T-helper 1 cell (primary cell): ENCODE data around the gene NTNG2.
A peak's percentile ranks its signal among the peaks of the same experiment; 100 is the strongest.

ENCODE experiments used
- DNase-seq, 5 donors: peaks; one replicate each; pipeline ENCODE4 v3.0.0-alpha.2; 2012 to 2020

Gene NTNG2

GRCh38 chr9:132147331-132147730 is 14.5 kb upstream of the NTNG2 start:
- DNase-seq = peak in 1 of 5 donors; percentile 75

DNA sequence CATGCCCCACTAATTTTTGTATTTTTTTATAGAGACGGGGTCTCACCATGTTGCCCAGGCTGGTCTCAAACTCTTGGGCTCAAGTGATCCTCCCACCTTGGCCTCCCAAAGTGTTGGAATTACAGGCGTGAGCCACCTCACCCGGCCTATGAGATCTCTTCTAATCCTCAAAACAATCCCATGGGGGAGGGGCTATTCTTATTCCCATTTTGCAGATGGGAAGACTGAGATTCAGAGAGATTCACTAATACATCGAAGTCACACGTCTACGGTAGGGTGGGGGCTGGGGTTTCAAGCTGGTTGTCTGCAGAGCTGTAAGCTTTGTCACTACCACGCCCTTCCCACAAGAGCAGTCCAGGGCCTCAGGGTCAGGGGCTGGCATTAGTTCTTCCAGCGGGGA is 14.0 kb upstream of the NTNG2 start:
- DNase-seq = no peak

- DNase-seq = no peak
Observed at GRCh38 chr9:132150256-132150655, 11.6 kb upstream of the NTNG2 start.

- no peak for DNase-seq
Observed at GRCh38 chr9:132151118-132151517, 10.7 kb upstream of the NTNG2 start.

GRCh38 chr9:132152231-132152630 is 9.6 kb upstream of the NTNG2 start:
- DNase-seq = no peak

GRCh38 chr9:132154863-132155567 is 6.8 kb upstream of the NTNG2 start:
- DNase-seq = no peak

DNA sequence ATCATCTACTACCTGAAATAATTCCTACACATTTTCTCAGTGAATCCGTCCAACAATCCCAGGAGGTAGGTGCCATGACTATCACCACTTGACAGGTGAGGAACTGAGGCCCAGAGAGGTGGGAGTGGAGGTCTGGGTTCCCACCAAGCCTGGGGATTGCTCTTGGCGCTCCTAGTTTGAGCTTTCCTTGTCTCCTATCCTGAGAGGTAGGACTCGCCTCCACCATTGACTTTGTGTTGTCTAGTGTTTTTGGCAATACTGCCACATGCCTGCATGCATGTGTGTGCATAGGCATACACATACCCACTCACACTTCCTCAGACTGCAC is 6.3 kb upstream of the NTNG2 start:
- DNase-seq = no peak

GRCh38 chr9:132156262-132156661 is 5.6 kb upstream of the NTNG2 start:
- DNase-seq = no peak

DNA sequence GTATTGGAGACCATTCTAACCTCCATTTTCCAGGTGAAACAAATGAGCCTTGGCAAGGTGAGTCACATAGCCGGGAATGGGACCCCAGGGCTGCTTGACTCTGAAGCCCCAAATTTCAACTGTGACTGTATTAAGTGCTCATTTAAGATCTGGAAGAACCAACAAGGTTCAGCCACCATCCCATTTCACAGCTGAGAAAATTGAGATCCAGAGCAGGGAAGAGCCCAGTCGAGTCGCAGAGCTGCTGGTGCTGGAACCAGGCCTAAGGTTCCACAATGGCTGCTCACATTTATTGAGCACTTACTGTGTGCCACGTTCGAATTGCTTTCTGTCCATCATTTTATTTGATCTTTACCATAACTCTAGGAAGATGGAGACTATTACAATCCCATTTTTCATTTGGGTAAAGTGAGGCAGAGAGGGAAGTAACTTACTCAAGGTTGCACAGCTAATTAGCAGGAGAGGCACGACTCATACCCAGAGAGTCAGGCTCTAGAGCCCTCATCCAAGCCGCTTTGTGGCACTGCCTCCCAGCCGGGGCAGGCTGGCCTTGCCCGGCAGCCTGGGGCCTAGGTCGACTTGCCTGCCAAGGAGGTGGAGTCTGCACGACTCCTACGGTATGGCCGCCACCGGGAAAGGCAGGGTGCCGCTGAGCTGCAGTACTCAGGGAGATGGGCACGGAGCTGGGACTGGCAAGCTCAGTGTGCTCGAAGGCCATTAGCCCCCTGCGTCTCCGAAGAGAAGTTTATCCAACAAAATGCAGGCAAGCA is 4.3 kb upstream of the NTNG2 start:
- DNase-seq = no peak

DNA sequence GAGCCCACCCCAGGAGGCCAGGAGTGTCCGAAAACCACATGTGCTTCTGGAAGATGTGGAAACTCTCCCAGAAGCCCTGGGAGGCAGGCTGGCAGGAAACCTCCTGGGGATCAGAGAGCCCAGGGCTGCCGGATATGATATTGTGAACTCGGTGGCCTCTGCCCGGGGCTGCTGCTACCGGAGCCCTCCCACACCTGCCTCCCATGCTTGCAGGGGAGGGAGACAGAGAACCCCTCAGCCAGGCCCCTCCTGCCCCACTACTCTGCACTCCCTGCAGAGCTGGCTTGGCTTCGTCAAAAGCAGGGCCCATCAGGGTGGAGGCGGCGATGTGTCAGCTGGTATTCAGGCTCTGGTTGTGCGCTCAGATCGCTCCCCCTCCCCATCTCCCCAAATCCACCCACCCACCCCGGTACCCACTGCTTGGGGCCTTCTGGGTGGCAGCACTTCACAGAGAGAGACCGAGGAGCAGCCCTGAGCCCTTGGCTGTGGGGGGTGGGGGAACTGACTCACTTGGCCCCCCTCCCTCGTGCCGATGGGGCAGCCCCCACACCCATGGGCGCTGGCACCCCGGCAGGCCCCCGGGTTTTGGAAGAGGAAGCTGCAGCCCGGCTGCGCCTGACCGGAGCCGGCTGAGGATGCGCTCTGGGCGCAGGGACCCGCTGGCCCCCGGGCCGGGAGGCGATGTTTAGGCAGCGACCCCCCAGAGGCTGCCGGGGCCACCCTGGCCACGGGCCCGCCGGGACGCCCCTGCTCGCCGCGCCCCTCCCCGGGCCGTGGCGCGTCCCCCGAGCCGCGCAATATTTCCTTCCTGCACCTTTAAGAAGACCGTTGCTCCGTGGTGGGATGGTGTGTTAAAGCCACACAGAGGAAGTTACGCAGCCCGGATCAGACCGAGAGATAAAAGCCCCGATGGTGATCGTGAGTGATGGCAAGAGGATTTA is 786 bp upstream of the NTNG2 start:
- peak in 4 of 5 donors; percentile 23 to 83 (median 32) for DNase-seq

DNA sequence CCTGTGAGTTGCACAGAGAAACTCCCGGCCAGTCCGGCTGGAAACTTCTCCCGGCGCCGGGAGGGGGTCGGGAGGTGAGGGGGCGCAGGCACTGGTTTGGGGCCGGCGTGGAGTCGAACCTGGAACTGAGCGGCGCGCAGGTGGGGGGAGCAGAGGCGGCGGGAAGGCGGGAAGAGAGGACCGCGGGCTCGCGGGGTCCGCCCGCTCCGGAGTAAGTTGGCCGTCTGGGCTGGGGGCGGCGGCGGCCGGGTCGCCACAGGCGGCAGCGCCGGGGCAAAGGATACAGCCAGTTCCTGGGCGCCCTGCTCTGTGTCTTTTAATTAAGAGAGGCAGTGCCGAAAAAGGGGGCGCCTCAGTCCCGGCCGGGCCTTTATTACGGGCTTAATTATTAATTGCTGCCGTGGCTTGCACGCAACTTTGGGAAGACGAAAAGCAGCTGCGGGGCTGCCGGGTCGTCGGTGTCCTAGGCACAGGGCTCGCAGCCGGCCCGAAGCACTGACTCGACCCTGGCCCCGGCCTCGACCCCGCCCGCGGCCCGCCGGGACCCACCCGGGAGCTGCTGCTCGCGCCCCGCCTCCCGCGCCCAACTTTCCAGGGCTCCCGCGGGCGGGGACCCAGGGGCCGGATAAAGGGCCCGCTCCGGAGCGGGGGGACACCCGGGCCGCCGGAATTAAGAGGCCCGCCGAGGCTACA is 1.1 kb downstream of the NTNG2 start:
- DNase-seq = no peak

- no peak for DNase-seq
Observed at GRCh38 chr9:132163457-132163875, 1.6 kb downstream of the NTNG2 start.

GRCh38 chr9:132163876-132164603 is 2.2 kb downstream of the NTNG2 start:
- DNase-seq = no peak

GRCh38 chr9:132164604-132165362 is 2.9 kb downstream of the NTNG2 start:
- no peak for DNase-seq

- peak in 1 of 5 donors; percentile 18 for DNase-seq
Observed at GRCh38 chr9:132166599-132166998, 4.7 kb downstream of the NTNG2 start.

DNA sequence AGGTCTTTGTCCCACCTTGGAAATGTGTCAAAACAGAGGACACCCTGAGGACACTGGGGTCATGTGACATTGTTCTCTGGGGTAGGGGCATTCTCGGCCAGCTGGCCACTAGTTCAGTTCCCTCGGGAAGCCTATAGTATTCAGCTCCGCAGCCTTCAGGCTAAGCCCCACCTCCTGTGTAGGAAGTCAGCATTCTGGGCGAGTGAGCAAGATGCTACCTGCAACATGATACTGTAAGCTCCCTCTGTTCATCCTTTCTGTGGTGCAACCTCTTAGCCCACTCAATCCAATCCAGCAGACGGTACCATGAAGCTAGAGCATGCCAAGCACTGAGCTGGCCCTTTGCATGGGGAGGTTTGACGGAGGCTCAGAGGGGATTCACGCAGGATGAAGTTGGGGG is 5.3 kb downstream of the NTNG2 start:
- no peak for DNase-seq

DNA sequence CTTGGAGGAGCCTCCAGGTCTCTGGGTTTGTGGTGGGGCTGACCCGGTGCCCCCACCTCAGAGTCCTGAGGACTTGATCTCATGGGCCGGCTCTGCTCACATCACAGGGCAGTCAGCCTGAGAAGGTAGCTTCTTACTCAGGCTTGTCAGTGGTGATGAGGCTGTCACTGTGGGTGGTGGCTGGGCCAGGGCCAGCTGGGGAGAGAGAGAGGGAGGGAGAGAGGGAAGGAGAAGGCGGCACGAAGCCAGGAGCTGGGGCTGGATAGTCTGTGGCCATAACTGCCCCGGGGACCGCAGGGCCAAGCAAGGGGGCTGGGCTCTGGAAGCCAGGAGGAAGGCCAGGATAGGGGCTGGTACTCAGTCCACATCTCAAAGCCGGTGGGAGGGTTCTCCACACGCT is 6.5 kb downstream of the NTNG2 start:
- no peak for DNase-seq

DNA sequence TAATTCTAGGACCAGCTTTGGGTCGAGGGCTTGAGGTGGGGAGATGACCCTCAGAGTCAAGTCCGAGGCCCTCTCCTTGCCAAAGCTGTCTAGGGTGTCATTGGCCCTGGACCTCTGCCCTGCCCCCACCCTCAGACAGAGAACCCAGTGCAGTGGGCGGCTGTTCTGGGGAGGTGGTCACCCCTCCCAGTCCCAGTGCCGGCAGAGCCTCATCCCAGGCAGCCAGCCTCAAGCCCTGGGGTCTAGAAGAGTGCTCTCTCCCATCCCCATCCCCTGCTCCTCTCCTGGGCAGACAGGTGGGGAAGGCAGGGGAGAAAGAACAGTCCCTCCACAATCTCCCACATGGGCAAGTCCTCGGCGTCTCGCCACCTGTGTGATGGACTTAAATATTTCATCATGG is 7.0 kb downstream of the NTNG2 start:
- DNase-seq = no peak

DNA sequence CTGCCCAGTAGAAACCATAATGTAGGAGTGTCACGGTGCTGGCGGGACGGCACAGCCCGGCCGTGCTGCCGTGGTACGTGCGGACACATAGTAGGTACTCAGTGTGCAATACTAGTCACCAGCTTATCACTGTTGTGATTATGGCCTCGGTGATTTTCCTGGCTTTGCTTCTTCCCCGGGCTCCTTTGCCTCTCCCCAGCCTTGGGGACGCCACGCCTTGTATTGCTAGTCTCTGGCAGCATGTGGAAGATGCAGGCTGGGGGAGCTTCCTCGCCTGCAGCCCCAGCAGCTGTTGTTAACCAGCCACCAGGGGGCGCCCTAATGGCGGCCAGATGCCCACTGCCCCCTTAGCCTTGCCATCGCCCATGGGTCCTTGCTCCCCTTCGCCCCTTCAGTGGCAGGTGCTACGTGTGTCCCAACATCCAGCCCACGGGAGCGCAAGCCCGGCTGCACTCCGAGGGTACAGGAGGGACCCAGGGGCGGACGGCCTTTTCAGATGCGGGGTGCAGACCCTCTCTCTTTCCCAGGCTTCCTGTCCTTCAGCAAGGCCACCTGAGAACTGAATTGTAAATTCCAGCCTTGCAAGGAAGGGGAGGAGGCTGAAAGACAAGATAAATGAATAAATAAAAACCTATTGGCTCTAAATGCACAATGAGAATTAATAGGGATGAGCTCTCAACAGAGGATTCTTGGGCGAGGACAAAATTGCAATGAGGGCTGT is 8.0 kb downstream of the NTNG2 start:
- DNase-seq = peak; percentile 24 to 53 (median 44)

DNA sequence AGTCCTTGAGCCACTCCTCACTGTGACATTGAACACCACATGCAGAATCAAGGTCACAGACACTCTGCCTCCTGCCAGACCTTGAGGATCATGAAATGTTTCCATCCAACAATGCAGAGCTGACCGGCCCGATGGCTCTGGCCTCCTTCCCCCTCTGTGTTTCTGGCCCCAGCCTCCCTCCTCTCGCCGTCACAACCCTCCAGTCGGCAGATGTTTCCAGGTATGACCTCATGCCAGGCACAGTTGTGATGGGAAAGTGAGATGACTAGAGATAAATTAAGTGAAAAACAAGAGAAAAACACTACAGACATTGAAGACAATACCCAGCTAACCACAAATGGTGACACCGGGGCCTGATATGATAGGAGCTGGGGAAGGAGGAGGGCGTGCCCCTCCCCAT is 9.8 kb downstream of the NTNG2 start:
- DNase-seq = no peak

DNA sequence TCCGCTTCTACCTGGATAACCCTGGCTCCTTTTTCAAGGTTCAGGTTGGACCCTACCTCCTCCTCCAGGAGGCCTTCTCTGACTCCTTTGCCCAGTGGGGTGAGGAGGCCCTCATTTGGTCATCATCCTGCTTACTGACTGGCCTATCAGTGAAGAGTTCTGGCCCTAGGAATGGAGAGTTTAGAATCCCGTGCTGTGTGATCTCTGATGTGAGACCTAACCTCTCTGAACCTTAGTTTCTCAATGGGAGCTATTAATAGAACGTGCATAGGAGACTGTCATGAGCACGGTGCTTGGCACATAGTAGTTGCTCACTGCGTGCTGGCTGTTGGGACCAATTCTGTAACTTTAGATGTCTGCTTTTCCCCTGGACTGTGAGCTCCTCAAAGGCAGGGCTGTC is 10.3 kb downstream of the NTNG2 start:
- no peak for DNase-seq
